ENCODE results near the gene ZDHHC3.

The ZDHHC3 gene

GRCh38 chr3:44914936-44915335, 61.0 kb downstream of the ZDHHC3 start:
- Histone ChIP-seq H2BK120ac (ENCODE audit: low read depth, low read length) (no peak overlapping the region), H3K4me3 (ENCODE audit: insufficient read depth in 1 of 2, low read depth in 1 of 2, low read length in 2 of 2) (no peak overlapping the region), H2BK5ac (ENCODE audit: low read depth, low read length, poor library complexity, severe bottlenecking) (no peak overlapping the region), H3K36me3 (ENCODE audit: control insufficient read depth in 1 of 2, insufficient read depth in 2 of 2, low read depth in 1 of 2, low read length in 2 of 2) (peaks cover 12 to 19% of the 10 kb centered on the region in 2 experiments), H2AFZ (ENCODE audit: low read depth, low read length) (no peak overlapping the region), H3K23ac (ENCODE audit: low read length in 2 of 2) (no peak overlapping the region), H3K27me3 (ENCODE audit: control insufficient read depth in 1 of 2, insufficient read depth in 1 of 2, low read length in 2 of 2) (peaks cover 0 to 5% of the 10 kb centered on the region in 2 experiments), H2BK15ac (ENCODE audit: low read depth, poor library complexity, severe bottlenecking) (no peak overlapping the region), H3K18ac (ENCODE audit: low read depth in 1 of 2, low read length in 2 of 2) (no peak overlapping the region), H3K9ac (ENCODE audit: low read length) (no peak overlapping the region), H3K14ac (ENCODE audit: low read length in 2 of 2) (no peak overlapping the region), H3K9me3 (ENCODE audit: control insufficient read depth, low read length) (peaks cover 13% of the 10 kb centered on the region), H2AK5ac (ENCODE audit: low read length, severe bottlenecking) (no peak overlapping the region), H3K79me1 (replicated peaks; ENCODE audit: low read length, poor library complexity, severe bottlenecking) (no peaks in the 10 kb centered on the region), H2BK12ac (ENCODE audit: low read length in 2 of 2) (no peak overlapping the region), H4K8ac (ENCODE audit: low read length) (no peak overlapping the region), H3K4me2 (ENCODE audit: low read length, poor library complexity, severe bottlenecking) (no peak overlapping the region), H3K4ac (ENCODE audit: low read depth in 1 of 2, low read length in 2 of 2) (no peak overlapping the region), H4K91ac (ENCODE audit: low read length) (no peak overlapping the region), H3K27ac (ENCODE audit: low read length, poor library complexity, severe bottlenecking) (no peak overlapping the region), H3K4me1 (ENCODE audit: control insufficient read depth, insufficient read depth, low read depth, low read length) (no peaks in the 10 kb centered on the region)
- DNase-seq, result no peak
- 67% methylated on average over 4 of the region's 4 CpGs for WGBS

GRCh38 chr3:44913868-44914468, 62.0 kb downstream of the ZDHHC3 start:
- WGBS, result 34% methylated on average over 4 of the region's 4 CpGs
- Histone ChIP-seq H3K4me3 (ENCODE audit: insufficient read depth in 1 of 2, low read depth in 1 of 2, low read length in 2 of 2) (no peak overlapping the region), H2BK12ac (ENCODE audit: low read length in 2 of 2) (no peak overlapping the region), H3K14ac (ENCODE audit: low read length in 2 of 2) (no peak overlapping the region), H3K36me3 (ENCODE audit: control insufficient read depth in 1 of 2, insufficient read depth in 2 of 2, low read depth in 1 of 2, low read length in 2 of 2) (peaks cover 7 to 19% of the 10 kb centered on the region in 2 experiments), H3K4me1 (ENCODE audit: control insufficient read depth, insufficient read depth, low read depth, low read length) (no peaks in the 10 kb centered on the region), H3K23ac (ENCODE audit: low read length in 2 of 2) (no peak overlapping the region), H2BK15ac (ENCODE audit: low read depth, poor library complexity, severe bottlenecking) (no peak overlapping the region), H4K91ac (ENCODE audit: low read length) (no peak overlapping the region), H3K18ac (ENCODE audit: low read depth in 1 of 2, low read length in 2 of 2) (no peak overlapping the region), H3K27ac (ENCODE audit: low read length, poor library complexity, severe bottlenecking) (no peak overlapping the region), H3K9ac (ENCODE audit: low read length) (no peak overlapping the region), H3K4ac (ENCODE audit: low read depth in 1 of 2, low read length in 2 of 2) (no peak overlapping the region), H3K27me3 (ENCODE audit: control insufficient read depth in 1 of 2, insufficient read depth in 1 of 2, low read length in 2 of 2) (peaks cover 0 to 14% of the 10 kb centered on the region in 2 experiments), H2BK5ac (ENCODE audit: low read depth, low read length, poor library complexity, severe bottlenecking) (no peak overlapping the region), H2BK120ac (ENCODE audit: low read depth, low read length) (no peak overlapping the region), H3K79me1 (replicated peaks; ENCODE audit: low read length, poor library complexity, severe bottlenecking) (no peaks in the 10 kb centered on the region), H2AK5ac (ENCODE audit: low read length, severe bottlenecking) (no peak overlapping the region), H4K8ac (ENCODE audit: low read length) (no peak overlapping the region), H3K4me2 (ENCODE audit: low read length, poor library complexity, severe bottlenecking) (no peak overlapping the region), H3K9me3 (ENCODE audit: control insufficient read depth, low read length) (peaks cover 21% of the 10 kb centered on the region), H2AFZ (ENCODE audit: low read depth, low read length) (no peak overlapping the region)
- peak; percentile 66 for DNase-seq

GRCh38 chr3:44910693-44911092, 65.3 kb downstream of the ZDHHC3 start:
- Histone ChIP-seq H3K27me3 (ENCODE audit: control insufficient read depth in 1 of 2, insufficient read depth in 1 of 2, low read length in 2 of 2) (peaks cover 0 to 16% of the 10 kb centered on the region in 2 experiments), H3K4me3 (ENCODE audit: insufficient read depth in 1 of 2, low read depth in 1 of 2, low read length in 2 of 2) (no peak overlapping the region), H3K18ac (ENCODE audit: low read depth in 1 of 2, low read length in 2 of 2) (no peak overlapping the region), H2BK120ac (ENCODE audit: low read depth, low read length) (no peak overlapping the region), H2BK12ac (ENCODE audit: low read length in 2 of 2) (no peak overlapping the region), H3K14ac (ENCODE audit: low read length in 2 of 2) (no peak overlapping the region), H3K23ac (ENCODE audit: low read length in 2 of 2) (no peak overlapping the region), H2BK15ac (ENCODE audit: low read depth, poor library complexity, severe bottlenecking) (no peak overlapping the region), H3K79me1 (replicated peaks; ENCODE audit: low read length, poor library complexity, severe bottlenecking) (no peaks in the 10 kb centered on the region), H2AFZ (ENCODE audit: low read depth, low read length) (no peak overlapping the region), H2BK5ac (ENCODE audit: low read depth, low read length, poor library complexity, severe bottlenecking) (no peak overlapping the region), H4K8ac (ENCODE audit: low read length) (no peak overlapping the region), H3K4ac (ENCODE audit: low read depth in 1 of 2, low read length in 2 of 2) (no peak overlapping the region), H3K36me3 (ENCODE audit: control insufficient read depth in 1 of 2, insufficient read depth in 2 of 2, low read depth in 1 of 2, low read length in 2 of 2) (no peaks in the 10 kb centered on the region), H3K9me3 (ENCODE audit: control insufficient read depth, low read length) (peaks cover 33% of the 10 kb centered on the region), H3K9ac (ENCODE audit: low read length) (no peak overlapping the region), H2AK5ac (ENCODE audit: low read length, severe bottlenecking) (no peak overlapping the region), H3K27ac (ENCODE audit: low read length, poor library complexity, severe bottlenecking) (no peak overlapping the region), H4K91ac (ENCODE audit: low read length) (no peak overlapping the region), H3K4me2 (ENCODE audit: low read length, poor library complexity, severe bottlenecking) (no peak overlapping the region), H3K4me1 (ENCODE audit: control insufficient read depth, insufficient read depth, low read depth, low read length) (no peaks in the 10 kb centered on the region)
- WGBS, result 100% methylated on average over 2 of the region's 3 CpGs
- no peak for DNase-seq

GRCh38 chr3:44909063-44909462, 66.9 kb downstream of the ZDHHC3 start:
- Histone ChIP-seq H3K9ac (ENCODE audit: low read length) (no peak overlapping the region), H4K91ac (ENCODE audit: low read length) (no peak overlapping the region), H3K4me2 (ENCODE audit: low read length, poor library complexity, severe bottlenecking) (no peak overlapping the region), H2BK15ac (ENCODE audit: low read depth, poor library complexity, severe bottlenecking) (no peak overlapping the region), H3K4me1 (ENCODE audit: control insufficient read depth, insufficient read depth, low read depth, low read length) (no peaks in the 10 kb centered on the region), H2BK12ac (ENCODE audit: low read length in 2 of 2) (no peak overlapping the region), H3K27ac (ENCODE audit: low read length, poor library complexity, severe bottlenecking) (no peak overlapping the region), H3K14ac (ENCODE audit: low read length in 2 of 2) (no peak overlapping the region), H3K9me3 (ENCODE audit: control insufficient read depth, low read length) (peaks cover 36% of the 10 kb centered on the region), H3K4ac (ENCODE audit: low read depth in 1 of 2, low read length in 2 of 2) (no peak overlapping the region), H2AK5ac (ENCODE audit: low read length, severe bottlenecking) (no peak overlapping the region), H4K8ac (ENCODE audit: low read length) (no peak overlapping the region), H3K4me3 (ENCODE audit: insufficient read depth in 1 of 2, low read depth in 1 of 2, low read length in 2 of 2) (no peak overlapping the region), H3K27me3 (ENCODE audit: control insufficient read depth in 1 of 2, insufficient read depth in 1 of 2, low read length in 2 of 2) (peaks cover 0 to 16% of the 10 kb centered on the region in 2 experiments), H2BK5ac (ENCODE audit: low read depth, low read length, poor library complexity, severe bottlenecking) (no peak overlapping the region), H3K18ac (ENCODE audit: low read depth in 1 of 2, low read length in 2 of 2) (no peak overlapping the region), H3K23ac (ENCODE audit: low read length in 2 of 2) (no peak overlapping the region), H2AFZ (ENCODE audit: low read depth, low read length) (no peak overlapping the region), H2BK120ac (ENCODE audit: low read depth, low read length) (no peak overlapping the region), H3K79me1 (replicated peaks; ENCODE audit: low read length, poor library complexity, severe bottlenecking) (no peaks in the 10 kb centered on the region), H3K36me3 (ENCODE audit: control insufficient read depth in 1 of 2, insufficient read depth in 2 of 2, low read depth in 1 of 2, low read length in 2 of 2) (no peaks in the 10 kb centered on the region)
- WGBS, result 50% methylated on average over 1 of the region's 2 CpGs
- DNase-seq, result no peak

All from mesenchymal stem cell (in vitro differentiated cells and primary cell).